RCC 7860 (cell line): ENCODE results near the gene LASP1NB.
"Not testable (repeated sequence)": the region's sequence is repeated elsewhere in the genome, so short reads cannot be mapped to it uniquely, and the experiment has no call there.

Experiments used
- DNase-seq: peaks from one replicate; pipeline ENCODE4 v3.0.0-alpha.2; 2015; ENCODE audit warnings: low spot score
- FAIRE-seq: peaks from 2 replicates; lab custom pipeline; 2012; peaks lifted over from hg19 to GRCh38; lab: Jason Lieb, UNC

LASP1NB gene

GRCh38 chr17:38896346-38896954 lies 29.0 kb upstream of the LASP1NB start:
- FAIRE-seq (no peak), DNase-seq (no peak)

- FAIRE-seq (no peak), DNase-seq (no peak)
These were observed 28.2 kb upstream of the LASP1NB start for GRCh38 chr17:38897176-38897575.

GRCh38 chr17:38897671-38898290 lies 27.6 kb upstream of the LASP1NB start:
- FAIRE-seq (no peak), DNase-seq (no peak)

- no peak for DNase-seq
- FAIRE-seq, result no peak
These were observed 27.1 kb upstream of the LASP1NB start for GRCh38 chr17:38898291-38898679.

GRCh38 chr17:38898812-38899348 lies 26.5 kb upstream of the LASP1NB start:
- DNase-seq (peak; percentile 73), FAIRE-seq (no peak)

GRCh38 chr17:38899421-38899820 lies 26.0 kb upstream of the LASP1NB start:
- no peak for DNase-seq
- FAIRE-seq, result no peak

GRCh38 chr17:38900978-38901656 lies 24.3 kb upstream of the LASP1NB start:
- DNase-seq, result peak; percentile 100

GRCh38 chr17:38903404-38903803 lies 22.0 kb upstream of the LASP1NB start:
- DNase-seq (no peak), FAIRE-seq (no peak)

More at GRCh38 chr17:38900978-38901656, 24.3 kb upstream of the LASP1NB start:
- peak; percentile 99 for FAIRE-seq

GRCh38 chr17:38904892-38905291 lies 20.5 kb upstream of the LASP1NB start:
- FAIRE-seq, result no peak
- DNase-seq, result no peak

GRCh38 chr17:38905375-38905774 lies 20.0 kb upstream of the LASP1NB start:
- DNase-seq, result no peak
- no peak for FAIRE-seq

- no peak for FAIRE-seq
These were observed 18.8 kb upstream of the LASP1NB start for GRCh38 chr17:38906460-38907228.

GRCh38 chr17:38907930-38908675 lies 17.3 kb upstream of the LASP1NB start:
- FAIRE-seq (no peak), DNase-seq (no peak)

More at GRCh38 chr17:38906460-38907228, 18.8 kb upstream of the LASP1NB start:
- no peak for DNase-seq

- FAIRE-seq, result no peak
These were observed 16.7 kb upstream of the LASP1NB start for GRCh38 chr17:38908676-38909181.

GRCh38 chr17:38910325-38910724 lies 15.1 kb upstream of the LASP1NB start:
- no peak for FAIRE-seq
- DNase-seq, result no peak

More at GRCh38 chr17:38908676-38909181, 16.7 kb upstream of the LASP1NB start:
- no peak for DNase-seq

- no peak for FAIRE-seq
- DNase-seq, result no peak
These were observed 14.2 kb upstream of the LASP1NB start for GRCh38 chr17:38911081-38911730.

GRCh38 chr17:38911731-38912081 lies 13.7 kb upstream of the LASP1NB start:
- not testable (repeated sequence) for DNase-seq, FAIRE-seq

GRCh38 chr17:38912221-38912813 lies 13.1 kb upstream of the LASP1NB start:
- DNase-seq (no peak), FAIRE-seq (no peak)

GRCh38 chr17:38914741-38915638 lies 10.4 kb upstream of the LASP1NB start:
- FAIRE-seq (no peak), DNase-seq (no peak)
